ENCODE results near the gene SNX8. TPM values are rescaled to one million over a fixed set of nuclear protein-coding genes. Genes with fewer than 3 reads are reported as not detected.

The SNX8 gene
- polyA plus RNA-seq, 1 donor from 2014 or later = 5.7 TPM

GRCh38 chr7:2353936-2354185, 39.6 kb upstream of the SNX8 start:
- Histone ChIP-seq H3K79me2 (replicated peaks; ENCODE audit: insufficient read depth, low read length) (peaks cover 35% of the 10 kb centered on the region), H3K36me3 (ENCODE audit: insufficient read depth, low read length) (no peaks in the 10 kb centered on the region), H3K9me2 (ENCODE audit: insufficient read depth, low read length) (no peaks in the 10 kb centered on the region), H3K27ac (ENCODE audit: low read length) (peak overlapping the region; percentile 98), H3K9ac (ENCODE audit: low read length) (peak overlapping the region; percentile 93), H3K4me3 (ENCODE audit: low read length) (peak overlapping the region; percentile 95), H3K9me3 (ENCODE audit: low read length) (no peaks in the 10 kb centered on the region), H2AFZ (ENCODE audit: low read depth, low read length) (peak overlapping the region; percentile 97), H4K20me1 (ENCODE audit: insufficient read depth) (no peaks in the 10 kb centered on the region), H3F3A (ENCODE audit: insufficient read depth, low read length, poor library complexity, severe bottlenecking) (no peaks in the 10 kb centered on the region), H3K27me3 (ENCODE audit: insufficient read depth, low read depth, low read length) (no peaks in the 10 kb centered on the region), H3K4me2 (ENCODE audit: low read length) (peak overlapping the region; percentile 62)
- TF ChIP-seq SMC3 (conservative IDR thresholded peaks at IDR 0.05; ENCODE audit: poor library complexity) (peak; percentile 57), TAF1 (IDR thresholded peaks at IDR 0.05; ENCODE audit: low read depth) (no peak), POLR2AphosphoS5 (IDR thresholded peaks at IDR 0.05) (peak; percentile 58), EP300 (conservative IDR thresholded peaks at IDR 0.05; ENCODE audit: poor library complexity, severe bottlenecking) (no peak), RAD21 (conservative IDR thresholded peaks at IDR 0.05) (peak; percentile 59)

- Histone ChIP-seq H3K9me2 (ENCODE audit: insufficient read depth, low read length) (no peaks in the 10 kb centered on the region), H3K79me2 (replicated peaks; ENCODE audit: insufficient read depth, low read length) (peaks cover 32% of the 10 kb centered on the region), H3K4me3 (ENCODE audit: low read length) (peak overlapping the region; percentile 95), H3K27ac (ENCODE audit: low read length) (peak overlapping the region; percentile 98), H3F3A (ENCODE audit: insufficient read depth, low read length, poor library complexity, severe bottlenecking) (no peaks in the 10 kb centered on the region), H3K27me3 (ENCODE audit: insufficient read depth, low read depth, low read length) (no peaks in the 10 kb centered on the region), H3K9ac (ENCODE audit: low read length) (peak overlapping the region; percentile 93), H3K9me3 (ENCODE audit: low read length) (no peaks in the 10 kb centered on the region), H2AFZ (ENCODE audit: low read depth, low read length) (peak overlapping the region; percentile 97), H3K36me3 (ENCODE audit: insufficient read depth, low read length) (no peaks in the 10 kb centered on the region), H3K4me2 (ENCODE audit: low read length) (peak overlapping the region; percentile 62), H4K20me1 (ENCODE audit: insufficient read depth) (no peaks in the 10 kb centered on the region)
- peak; percentile 89 for TF ChIP-seq MXI1 (conservative IDR thresholded peaks at IDR 0.05; ENCODE audit: poor library complexity, severe bottlenecking)
- TF ChIP-seq EZH2 (IDR thresholded peaks at IDR 0.05; ENCODE audit: borderline replicate concordance, insufficient read depth, low read length, poor library complexity, severe bottlenecking) = no peak
Measured at GRCh38 chr7:2353113-2353935, 39.1 kb upstream of the SNX8 start.

GRCh38 chr7:2350861-2351260, 36.6 kb upstream of the SNX8 start:
- Histone ChIP-seq H3K79me2 (replicated peaks; ENCODE audit: insufficient read depth, low read length) (peaks cover 8% of the 10 kb centered on the region), H3K9ac (ENCODE audit: low read length) (no peak overlapping the region)

More at GRCh38 chr7:2350861-2351260, 36.6 kb upstream of the SNX8 start:
- Histone ChIP-seq H3K36me3 (ENCODE audit: insufficient read depth, low read length) (no peaks in the 10 kb centered on the region), H3K4me2 (ENCODE audit: low read length) (no peak overlapping the region), H3K27me3 (ENCODE audit: insufficient read depth, low read depth, low read length) (no peaks in the 10 kb centered on the region), H3F3A (ENCODE audit: insufficient read depth, low read length, poor library complexity, severe bottlenecking) (no peaks in the 10 kb centered on the region), H2AFZ (ENCODE audit: low read depth, low read length) (no peak overlapping the region), H3K4me3 (ENCODE audit: low read length) (no peak overlapping the region), H3K9me3 (ENCODE audit: low read length) (no peaks in the 10 kb centered on the region), H3K27ac (ENCODE audit: low read length) (no peak overlapping the region), H4K20me1 (ENCODE audit: insufficient read depth) (no peaks in the 10 kb centered on the region), H3K9me2 (ENCODE audit: insufficient read depth, low read length) (no peaks in the 10 kb centered on the region)
- TF ChIP-seq POLR2AphosphoS5 (IDR thresholded peaks at IDR 0.05) = no peak
- TF ChIP-seq MXI1 (conservative IDR thresholded peaks at IDR 0.05; ENCODE audit: poor library complexity, severe bottlenecking) = no peak
- TF ChIP-seq EZH2 (IDR thresholded peaks at IDR 0.05; ENCODE audit: borderline replicate concordance, insufficient read depth, low read length, poor library complexity, severe bottlenecking) = no peak
- no peak for TF ChIP-seq TAF1 (IDR thresholded peaks at IDR 0.05; ENCODE audit: low read depth)
- no peak for TF ChIP-seq EP300 (conservative IDR thresholded peaks at IDR 0.05; ENCODE audit: poor library complexity, severe bottlenecking)
- TF ChIP-seq SMC3 (conservative IDR thresholded peaks at IDR 0.05; ENCODE audit: poor library complexity) = no peak
- TF ChIP-seq REST (IDR thresholded peaks at IDR 0.05; ENCODE audit: borderline replicate concordance) = no peak
- no peak for TF ChIP-seq RAD21 (conservative IDR thresholded peaks at IDR 0.05)
- TF ChIP-seq CTCF (IDR thresholded peaks at IDR 0.05; ENCODE audit: poor library complexity, severe bottlenecking) = no peak

Data from neural cell (in vitro differentiated cells).